NCI-H1930 (cell line): ENCODE measurements around the gene EPHA8.

Experiments
- DNase-seq, 2 experiments: peaks; one replicate each; lab custom pipeline; 2025; lab: John Stamatoyannopoulos, UW

Gene EPHA8

GRCh38 chr1:22536506-22536905, 26.8 kb upstream of the EPHA8 start:
- DNase-seq = no peak

GRCh38 chr1:22537441-22538139, 25.7 kb upstream of the EPHA8 start:
- DNase-seq = no peak

- no peak for DNase-seq
Observed at GRCh38 chr1:22539510-22540118, 23.7 kb upstream of the EPHA8 start.

GRCh38 chr1:22540337-22540736, 23.0 kb upstream of the EPHA8 start:
- no peak for DNase-seq

- DNase-seq = no peak
Observed at GRCh38 chr1:22542886-22543285, 20.4 kb upstream of the EPHA8 start.

- DNase-seq = no peak
Observed at GRCh38 chr1:22543679-22544078, 19.6 kb upstream of the EPHA8 start.

- no peak for DNase-seq
Observed at GRCh38 chr1:22544606-22545005, 18.7 kb upstream of the EPHA8 start.

GRCh38 chr1:22545141-22545540, 18.1 kb upstream of the EPHA8 start:
- DNase-seq = no peak

GRCh38 chr1:22547186-22547817, 16.0 kb upstream of the EPHA8 start:
- no peak for DNase-seq

GRCh38 chr1:22547818-22548462, 15.3 kb upstream of the EPHA8 start:
- no peak for DNase-seq

- no peak for DNase-seq
Observed at GRCh38 chr1:22550021-22550420, 13.3 kb upstream of the EPHA8 start.

- no peak for DNase-seq
Observed at GRCh38 chr1:22551591-22551990, 11.7 kb upstream of the EPHA8 start.

- DNase-seq = no peak
Observed at GRCh38 chr1:22552021-22552420, 11.3 kb upstream of the EPHA8 start.

- no peak for DNase-seq
Observed at GRCh38 chr1:22553104-22553880, 10.0 kb upstream of the EPHA8 start.

GRCh38 chr1:22553991-22554522, 9.2 kb upstream of the EPHA8 start:
- DNase-seq = no peak

GRCh38 chr1:22555371-22555656, 8.0 kb upstream of the EPHA8 start:
- no peak for DNase-seq

GRCh38 chr1:22556391-22557104, 6.7 kb upstream of the EPHA8 start:
- no peak for DNase-seq

- DNase-seq = no peak
Observed at GRCh38 chr1:22557341-22557950, 5.8 kb upstream of the EPHA8 start.

GRCh38 chr1:22563671-22564602, 648 bp downstream of the EPHA8 start:
- DNase-seq = no peak

- DNase-seq = no peak
Observed at GRCh38 chr1:22566161-22566560, 2.9 kb downstream of the EPHA8 start.
